HG03060 (cell line): ENCODE results near the gene STRN3.
"Not testable (repeated sequence)": the region's sequence is repeated elsewhere in the genome, so short reads cannot be mapped to it uniquely, and the experiment has no call there.

Source experiments
- ATAC-seq: cut with Tn5 transposase; IDR thresholded peaks from one replicate; pipeline ENCODE4 v1.9.1; 2021; ENCODE audit warnings: low read depth, moderate number of reproducible peaks; ENCODE audit not compliant: unreplicated experiment

The STRN3 gene

GRCh38 chr14:30925254-30925653 lies 100.9 kb downstream of the STRN3 start:
- ATAC-seq: no peak

- no peak for ATAC-seq
These were observed 104.4 kb downstream of the STRN3 start for GRCh38 chr14:30921788-30922187.

- no peak for ATAC-seq
These were observed 104.9 kb downstream of the STRN3 start for GRCh38 chr14:30921305-30921704.

DNA sequence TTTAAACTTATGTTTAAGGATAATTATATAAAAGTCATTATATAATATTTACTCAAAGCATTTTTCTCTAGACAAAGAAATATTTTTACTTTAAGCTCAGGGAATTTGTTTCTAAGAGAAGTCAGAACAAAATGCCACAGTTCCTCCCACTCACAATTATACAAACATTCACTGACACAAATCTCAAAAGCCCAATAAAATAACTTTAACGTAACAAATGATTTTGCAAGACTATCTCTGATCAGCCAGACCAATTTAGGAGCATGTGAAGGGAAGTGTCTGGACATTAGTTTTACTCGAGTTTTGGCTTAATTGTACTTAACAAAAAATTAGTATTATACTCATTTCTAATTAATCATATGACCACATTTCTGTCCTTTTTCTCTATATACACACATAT lies 110.6 kb downstream of the STRN3 start:
- no peak for ATAC-seq

DNA sequence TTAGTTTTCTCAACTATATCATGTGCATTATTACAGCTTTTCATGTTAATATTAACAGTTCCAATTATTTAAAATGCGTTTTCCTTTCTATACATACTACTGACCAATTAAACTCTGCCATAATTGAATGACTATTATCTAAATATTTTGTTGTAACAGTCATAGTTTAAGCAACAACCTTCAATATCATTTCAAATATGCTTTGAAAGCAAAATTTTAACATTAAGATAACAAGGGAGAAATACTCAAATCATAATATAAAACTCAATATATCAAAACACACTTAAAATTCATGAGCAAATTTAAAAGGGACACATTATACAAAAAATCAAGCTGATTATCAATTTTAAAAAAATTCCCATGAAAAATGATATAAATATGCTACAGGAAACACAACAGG lies 111.4 kb downstream of the STRN3 start:
- ATAC-seq: no peak

DNA sequence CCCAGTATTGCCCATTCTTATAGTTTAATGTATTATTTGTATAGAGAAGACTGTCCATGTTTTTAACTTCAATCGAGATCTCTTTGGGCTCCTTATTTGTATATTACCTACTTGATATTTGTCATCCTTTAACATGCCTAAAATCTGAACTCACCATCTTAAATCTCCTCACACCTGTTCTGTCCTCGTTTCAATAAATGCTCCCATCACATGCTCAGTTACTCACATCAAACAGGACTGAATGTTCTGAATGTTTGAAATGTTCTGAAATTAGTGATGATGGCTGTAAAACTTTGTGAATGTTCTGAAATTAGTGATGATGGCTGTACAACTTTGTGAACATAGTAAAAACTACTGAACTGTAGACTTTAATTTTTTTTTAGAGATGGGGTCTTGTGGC lies 117.4 kb downstream of the STRN3 start:
- no peak for ATAC-seq

GRCh38 chr14:30907659-30908057 lies 118.5 kb downstream of the STRN3 start:
- ATAC-seq: no peak

DNA sequence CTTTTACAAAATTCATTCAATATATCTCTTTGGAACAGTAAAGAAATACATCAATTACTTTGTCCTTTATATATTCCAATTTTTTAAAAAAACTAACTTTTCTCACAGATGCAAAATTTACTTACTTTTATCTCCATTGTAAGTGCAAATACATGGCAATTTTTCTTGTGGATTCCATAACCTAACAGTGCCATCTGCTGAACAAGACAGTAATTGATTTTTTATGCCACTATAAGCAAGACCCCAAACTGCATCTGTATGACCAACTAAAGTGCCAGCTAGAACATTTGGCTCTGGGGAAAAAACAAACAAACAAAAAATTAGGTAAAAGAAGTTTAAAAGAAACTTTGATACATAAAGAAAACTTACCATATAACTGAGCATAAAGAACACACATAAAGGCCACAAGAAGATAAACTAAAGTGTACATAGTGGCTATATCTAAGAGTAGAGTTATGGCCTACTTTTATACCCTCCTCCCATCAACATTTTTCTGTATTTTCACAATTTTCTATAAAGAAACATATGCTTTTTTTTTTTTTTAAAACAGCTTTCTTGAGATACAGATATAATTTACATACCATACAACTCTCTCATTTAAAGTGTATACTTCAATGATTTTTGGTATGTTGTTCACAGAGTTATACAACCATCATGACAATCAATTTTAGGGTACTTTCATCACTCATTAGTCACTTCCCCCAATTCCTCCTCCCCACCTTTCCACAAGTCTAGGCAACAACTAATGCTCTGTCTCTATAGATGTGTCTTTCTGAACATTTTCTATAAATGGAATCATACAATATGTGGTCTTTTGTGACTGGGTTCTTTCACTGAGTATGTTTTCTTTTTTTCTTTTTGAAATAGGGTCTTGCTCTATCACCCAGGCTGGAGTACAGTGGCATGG lies 119.2 kb downstream of the STRN3 start:
- ATAC-seq: no peak

GRCh38 chr14:30903285-30904124 lies 122.7 kb downstream of the STRN3 start:
- ATAC-seq: no peak

- ATAC-seq: not testable (repeated sequence)
These were observed 129.1 kb downstream of the STRN3 start for GRCh38 chr14:30897121-30897520.

- no peak for ATAC-seq
These were observed 129.7 kb downstream of the STRN3 start for GRCh38 chr14:30896435-30896834.

- ATAC-seq: no peak
These were observed 131.2 kb downstream of the STRN3 start for GRCh38 chr14:30894923-30895515.

GRCh38 chr14:30893819-30894218 lies 132.4 kb downstream of the STRN3 start:
- no peak for ATAC-seq

- no peak for ATAC-seq
These were observed 137.0 kb downstream of the STRN3 start for GRCh38 chr14:30889244-30889594.

GRCh38 chr14:30888480-30889243 lies 137.5 kb downstream of the STRN3 start:
- ATAC-seq: no peak

DNA sequence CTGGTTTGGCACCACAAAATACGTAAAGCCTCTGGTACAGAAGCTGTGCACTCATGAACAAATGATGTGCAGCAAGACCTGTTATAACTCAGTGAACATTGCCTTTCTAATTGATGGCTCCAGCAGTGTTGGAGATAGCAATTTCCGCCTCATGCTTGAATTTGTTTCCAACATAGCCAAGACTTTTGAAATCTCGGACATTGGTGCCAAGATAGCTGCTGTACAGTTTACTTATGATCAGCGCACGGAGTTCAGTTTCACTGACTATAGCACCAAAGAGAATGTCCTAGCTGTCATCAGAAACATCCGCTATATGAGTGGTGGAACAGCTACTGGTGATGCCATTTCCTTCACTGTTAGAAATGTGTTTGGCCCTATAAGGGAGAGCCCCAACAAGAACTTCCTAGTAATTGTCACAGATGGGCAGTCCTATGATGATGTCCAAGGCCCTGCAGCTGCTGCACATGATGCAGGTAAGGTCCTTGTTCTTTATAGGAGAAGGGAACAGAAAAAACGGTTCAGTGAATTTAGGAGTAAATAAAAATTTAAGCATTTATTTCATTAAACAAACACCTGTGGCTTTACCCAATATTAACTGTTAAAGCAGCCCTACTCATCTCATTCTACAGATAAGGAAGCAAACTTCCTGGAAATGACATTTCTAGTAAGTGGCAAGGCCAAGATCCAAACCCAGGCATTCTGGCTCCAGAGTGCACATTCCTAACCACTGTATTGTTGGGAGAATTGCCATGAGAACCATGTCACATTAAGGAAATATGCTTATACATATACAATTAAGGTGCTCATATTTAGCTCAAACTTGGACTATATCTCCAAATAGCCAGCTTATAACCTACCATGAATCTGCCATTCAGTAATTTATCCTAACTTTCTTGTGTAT lies 140.1 kb downstream of the STRN3 start:
- no peak for ATAC-seq

GRCh38 chr14:30884901-30885300 lies 141.3 kb downstream of the STRN3 start:
- ATAC-seq: no peak

DNA sequence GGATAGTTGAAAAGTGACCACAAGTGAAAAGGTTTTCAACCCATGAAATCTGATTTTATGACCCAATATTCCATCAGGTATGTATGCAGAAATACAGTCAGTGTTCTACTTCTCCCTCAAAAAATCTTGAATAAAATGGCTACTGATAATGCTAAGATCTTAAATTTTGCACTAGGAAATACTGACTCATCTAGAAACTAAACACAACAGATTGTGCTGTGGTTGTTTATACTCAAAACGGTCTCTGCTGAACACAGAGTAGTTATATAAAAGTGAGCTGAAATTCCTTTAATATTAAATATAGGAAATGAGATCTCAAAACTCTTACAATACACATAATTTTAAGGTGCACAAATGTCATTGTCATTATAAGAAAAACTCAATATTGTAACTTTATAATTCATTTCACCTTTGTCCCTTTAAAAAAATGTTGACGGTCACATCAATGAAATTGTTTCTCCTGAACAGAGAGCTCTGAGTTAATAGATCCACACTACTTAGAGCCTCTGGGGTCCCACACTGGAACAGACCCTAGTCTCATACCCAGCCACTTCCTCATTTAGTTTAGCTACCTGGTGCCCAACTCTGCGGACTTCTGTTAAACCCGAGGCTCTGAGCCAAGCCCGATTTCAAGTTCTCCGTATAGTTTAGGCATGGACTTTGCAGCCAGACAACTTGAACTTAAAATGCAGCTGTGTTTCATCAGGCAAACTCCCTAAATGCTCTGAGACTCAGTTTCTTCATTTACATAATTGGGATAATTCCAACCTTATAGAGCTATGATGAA lies 142.5 kb downstream of the STRN3 start:
- ATAC-seq: no peak

DNA sequence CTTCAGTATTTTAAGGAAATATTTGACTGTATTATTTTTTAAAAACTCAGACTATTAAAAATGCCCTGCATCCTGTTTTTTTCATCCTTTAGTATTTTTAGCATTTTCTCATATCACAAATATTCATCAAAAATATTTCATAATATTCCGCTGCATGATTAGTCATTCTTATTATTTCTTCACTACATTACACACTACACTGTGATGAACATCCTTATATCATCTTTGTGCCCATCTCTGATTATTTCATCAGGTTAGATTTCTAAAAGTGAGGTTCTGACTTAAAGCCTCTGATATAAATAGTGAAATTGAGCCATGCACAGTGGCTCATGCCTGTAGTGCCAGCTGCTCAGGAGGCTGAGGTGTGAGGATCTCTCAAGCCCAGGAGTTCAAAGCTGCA lies 143.7 kb downstream of the STRN3 start:
- ATAC-seq: no peak
